HG03175 (cell line): ENCODE results near the gene SMARCD3.
A peak's percentile ranks its signal among the peaks of the same experiment; 100 is the strongest.

Experiments used
- ATAC-seq: cut with Tn5 transposase; IDR thresholded peaks from one replicate; pipeline ENCODE4 v1.9.1; 2021; ENCODE audit warnings: mild to moderate bottlenecking, moderate library complexity; ENCODE audit not compliant: unreplicated experiment

SMARCD3 gene

GRCh38 chr7:151249034-151249731 is 689 bp upstream of the SMARCD3 start:
- no peak for ATAC-seq

DNA sequence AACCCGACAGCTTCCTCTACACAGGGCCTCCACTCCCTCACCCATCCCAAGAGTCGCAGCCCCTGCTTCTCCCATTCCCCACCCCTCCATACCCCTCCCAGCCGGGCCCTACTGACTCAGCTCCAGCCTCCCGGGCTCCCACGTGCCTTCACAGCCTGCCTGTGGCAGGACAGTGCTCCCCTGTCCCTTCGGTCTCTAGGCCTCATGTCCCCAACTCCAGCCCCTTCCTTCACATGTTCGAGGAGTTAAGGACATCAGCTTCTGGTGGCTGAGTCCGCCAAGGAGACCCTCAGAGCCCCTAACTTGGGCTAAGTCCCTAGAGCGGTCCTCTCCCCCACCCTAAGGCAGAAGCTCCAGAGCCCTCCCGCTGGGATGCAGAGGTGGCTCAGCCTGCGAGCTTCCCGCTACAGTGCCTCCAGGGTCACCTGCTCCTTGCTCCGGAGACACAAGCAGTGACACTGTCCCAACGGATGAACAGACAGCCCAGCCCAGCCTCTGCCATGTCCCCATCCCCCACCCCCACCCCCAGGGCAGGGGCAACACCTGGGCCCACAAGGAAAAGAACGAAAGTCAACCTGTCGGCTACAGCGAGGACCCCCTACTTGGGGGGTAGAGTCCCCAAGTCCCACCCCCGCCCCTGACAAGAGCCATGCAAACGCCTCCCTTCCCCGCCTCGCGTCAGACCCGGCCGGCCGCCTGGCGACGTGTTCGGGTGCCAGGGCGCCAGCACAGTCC is 716 bp downstream of the SMARCD3 start:
- no peak for ATAC-seq

GRCh38 chr7:151246851-151247580 is 1.5 kb downstream of the SMARCD3 start:
- ATAC-seq = no peak

DNA sequence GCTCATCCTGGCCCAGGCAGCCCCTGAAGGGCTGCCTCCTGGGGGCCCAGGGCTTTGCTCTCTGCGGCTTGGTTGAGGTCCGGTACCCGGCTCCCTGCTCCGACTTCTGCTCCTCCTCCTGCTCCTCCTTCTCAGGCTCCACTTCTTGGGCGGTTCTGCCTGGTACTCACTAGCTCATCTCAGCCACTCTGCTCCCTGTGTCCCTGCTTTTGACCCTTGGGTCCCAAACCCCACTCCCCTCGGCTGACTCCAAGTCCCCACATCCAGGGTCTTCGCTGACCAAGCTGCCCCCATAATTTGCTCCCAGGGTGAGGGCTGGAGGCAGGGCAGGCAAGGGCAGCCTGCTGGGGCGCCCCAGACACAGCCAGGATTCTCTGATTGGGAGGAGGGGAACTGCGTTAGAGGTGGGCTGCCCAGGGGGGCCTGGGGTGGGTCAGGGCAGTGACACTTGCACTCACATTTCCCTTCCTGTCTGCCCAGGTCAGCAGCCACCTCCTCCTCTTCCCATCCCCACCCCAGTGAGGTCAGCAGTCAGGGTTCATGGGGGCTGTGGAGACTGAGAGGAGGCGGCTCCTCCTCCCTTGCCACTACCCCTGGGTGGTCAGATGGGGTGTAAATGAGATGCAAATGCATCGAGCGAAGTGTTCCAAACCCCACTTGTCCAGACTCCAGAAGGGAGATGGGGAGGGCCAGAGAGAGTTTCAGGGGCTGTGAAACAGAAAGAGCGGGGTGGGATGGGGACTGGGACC is 2.2 kb downstream of the SMARCD3 start:
- ATAC-seq = no peak

DNA sequence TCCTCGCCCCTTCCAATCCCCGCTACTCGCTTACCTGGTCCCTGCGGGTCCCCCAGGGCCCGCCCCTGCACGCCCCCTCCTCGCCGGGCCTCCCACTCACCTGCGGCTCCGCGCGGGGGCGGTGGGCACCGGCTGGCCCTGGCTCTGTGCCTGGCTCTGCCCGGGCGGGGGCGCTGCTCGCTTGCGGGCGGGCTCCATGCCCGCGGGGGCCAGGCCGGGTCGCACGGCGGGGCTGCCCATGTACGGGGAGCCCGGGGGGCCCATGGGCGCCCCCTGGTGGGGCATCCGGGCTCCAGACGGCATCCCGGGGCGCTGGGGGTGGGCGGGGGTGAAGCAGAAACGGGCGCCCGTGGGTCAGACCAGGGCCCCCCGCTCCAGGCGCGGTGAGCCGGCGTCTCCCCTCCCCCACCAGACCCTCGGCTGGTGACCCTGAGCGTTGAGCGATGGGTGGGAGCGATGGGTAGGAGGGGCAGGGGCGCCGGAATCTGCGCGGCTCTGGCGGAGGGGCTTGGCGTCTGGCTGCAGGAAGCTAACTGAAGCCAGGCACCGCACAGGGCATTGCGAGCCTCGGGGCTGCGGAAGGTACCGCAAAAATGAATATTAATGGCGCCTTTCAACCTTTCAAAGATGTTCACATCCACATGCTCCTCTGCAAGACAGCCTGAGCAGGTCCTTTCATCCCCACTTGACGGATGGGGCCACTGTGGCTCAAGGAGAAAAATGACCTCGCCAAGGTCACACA is 3.0 kb downstream of the SMARCD3 start:
- peak; percentile 36 for ATAC-seq

DNA sequence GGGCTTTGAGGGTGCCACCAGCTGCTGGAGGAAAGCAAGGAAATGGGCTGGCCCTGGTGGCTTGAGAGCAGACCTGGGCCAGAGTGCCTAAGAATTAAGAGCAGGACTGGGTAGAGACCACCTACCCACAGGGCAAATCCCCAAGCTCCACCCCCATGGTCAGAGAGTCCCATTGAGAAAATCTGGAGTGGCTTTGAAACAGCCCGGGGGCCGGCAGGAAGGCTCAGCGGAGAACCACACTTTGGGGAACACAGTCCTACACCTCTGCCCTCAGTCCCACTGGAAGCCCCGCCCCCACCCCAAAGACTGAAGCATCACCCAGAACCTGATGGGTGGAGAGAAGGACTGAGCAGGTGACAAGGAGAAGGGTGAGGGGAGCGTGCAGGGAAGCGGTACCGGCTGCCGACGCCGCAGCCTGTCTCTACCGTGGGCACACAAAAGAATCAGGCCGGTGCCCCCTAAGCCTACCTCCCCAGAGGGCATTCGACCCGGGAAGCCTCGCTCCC is 3.6 kb downstream of the SMARCD3 start:
- ATAC-seq = no peak

DNA sequence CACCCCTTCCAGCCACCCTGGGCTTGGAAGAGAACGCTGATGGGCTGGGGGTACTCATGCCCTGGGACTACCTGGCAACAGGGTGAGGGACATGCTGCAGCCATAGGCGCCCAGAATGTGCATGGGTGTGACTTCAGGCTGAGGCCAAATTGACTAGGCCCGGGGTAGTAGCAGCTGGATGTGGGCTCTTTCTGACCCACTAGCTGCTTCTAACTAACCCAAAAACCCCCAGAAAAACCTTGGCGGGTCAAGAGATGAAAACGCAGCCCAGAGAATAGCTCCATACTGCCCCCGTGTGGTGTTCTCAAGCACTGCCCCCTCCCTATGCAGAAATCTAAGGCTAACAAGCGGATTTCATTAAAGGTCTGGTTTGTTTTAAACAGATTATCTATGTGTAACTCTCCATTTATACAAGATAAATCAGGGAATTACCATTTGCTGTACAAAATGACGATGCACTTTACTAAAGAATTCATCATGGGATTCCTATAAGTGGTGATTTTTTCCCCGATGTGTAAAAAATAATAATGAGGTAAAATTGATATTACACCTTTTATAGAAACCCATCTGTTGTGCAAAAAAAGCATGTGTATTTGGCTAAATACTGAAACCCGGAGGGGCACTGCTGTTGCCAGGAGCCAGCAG is 4.2 kb downstream of the SMARCD3 start:
- ATAC-seq = no peak

- ATAC-seq = no peak
These were observed 4.9 kb downstream of the SMARCD3 start for GRCh38 chr7:151243408-151244195.

GRCh38 chr7:151243045-151243349 is 5.5 kb downstream of the SMARCD3 start:
- ATAC-seq = no peak

- ATAC-seq = no peak
These were observed 6.1 kb downstream of the SMARCD3 start for GRCh38 chr7:151242159-151243044.

DNA sequence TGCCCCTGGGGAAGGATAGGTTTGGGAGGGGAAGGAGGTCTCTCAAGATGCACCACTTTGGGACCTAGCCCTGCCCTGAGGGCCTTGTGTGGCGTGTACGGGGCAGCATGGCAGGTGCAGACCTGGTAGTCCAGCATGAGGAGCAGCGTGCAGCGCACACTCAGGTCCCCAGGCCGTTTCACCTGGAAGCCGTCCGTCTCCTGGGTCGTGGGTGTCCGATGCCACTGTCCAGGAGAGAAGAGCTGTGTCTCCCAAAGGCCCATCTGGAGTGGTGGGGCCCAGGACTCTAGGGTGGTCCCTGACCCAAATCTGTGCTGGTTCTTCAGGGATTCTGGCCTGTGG is 6.8 kb downstream of the SMARCD3 start:
- no peak for ATAC-seq

DNA sequence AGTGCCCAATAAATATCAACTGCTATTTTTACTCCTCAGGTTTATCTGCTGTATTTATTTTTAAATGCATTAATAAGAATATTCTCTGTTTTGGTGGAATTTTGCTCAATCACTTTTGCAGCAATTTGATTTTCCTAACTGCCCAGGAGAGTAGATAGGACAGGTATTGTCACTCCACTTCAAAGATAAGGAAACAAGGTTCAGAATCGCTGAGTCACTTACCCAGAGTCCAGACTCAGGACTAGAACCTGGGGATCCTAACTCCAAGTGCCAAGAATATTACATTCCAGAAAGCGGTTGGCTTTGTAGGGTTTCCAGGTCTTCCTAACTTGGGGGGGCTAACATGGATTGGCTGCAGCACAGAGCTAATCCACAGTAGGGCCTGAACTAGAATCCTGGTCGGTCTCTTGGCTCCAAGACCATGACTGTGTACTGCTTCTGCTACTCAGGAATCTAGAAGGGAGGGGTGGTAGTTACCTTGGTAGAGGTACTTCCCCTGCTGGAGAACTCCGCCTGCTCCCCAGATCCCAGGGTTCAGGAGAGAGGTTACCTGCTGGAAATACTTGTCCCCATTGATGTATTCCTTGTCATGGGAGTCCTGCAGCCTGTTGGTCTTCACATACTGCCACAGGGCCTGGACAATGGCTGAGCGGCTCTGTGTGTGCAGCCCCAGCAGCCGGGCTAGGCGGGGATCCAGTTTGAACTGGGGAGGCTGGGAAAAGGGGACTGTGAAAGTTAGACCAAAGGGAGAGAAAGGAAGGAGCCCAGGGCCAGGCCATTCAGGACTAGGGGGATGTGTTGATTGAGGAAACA is 7.3 kb downstream of the SMARCD3 start:
- no peak for ATAC-seq

DNA sequence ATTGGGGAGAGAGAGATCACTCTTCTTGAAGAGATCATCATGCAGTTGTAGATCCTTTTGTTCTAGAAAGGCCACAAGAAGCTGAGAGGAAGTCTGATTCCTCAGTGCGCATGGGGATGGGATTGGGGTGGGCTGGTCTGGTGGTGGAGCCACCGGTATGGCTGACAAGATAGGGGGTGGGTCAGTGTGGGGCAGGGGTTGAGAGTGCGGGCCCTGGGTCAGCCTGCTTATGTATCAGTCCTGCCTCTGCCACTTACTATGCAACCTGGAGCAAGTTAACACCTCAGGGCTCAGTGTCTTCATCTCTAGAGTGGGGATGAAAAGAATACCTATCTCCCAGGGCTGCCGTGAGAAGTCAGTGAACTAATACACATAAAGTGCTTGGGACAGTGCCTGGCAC is 8.0 kb downstream of the SMARCD3 start:
- ATAC-seq = no peak

- ATAC-seq = no peak
These were observed 8.5 kb downstream of the SMARCD3 start for GRCh38 chr7:151239837-151240459.

GRCh38 chr7:151238924-151239836 is 9.3 kb downstream of the SMARCD3 start:
- no peak for ATAC-seq

GRCh38 chr7:151238190-151238810 is 10.2 kb downstream of the SMARCD3 start:
- no peak for ATAC-seq
